ENCODE measurements around the gene SH2D6. TPM values are rescaled to one million over a fixed set of nuclear protein-coding genes. Genes with fewer than 3 reads are reported as not detected.

Gene SH2D6
- total and polyA plus RNA-seq, 2 of the 8 experiments (the other 6 are each of a cell fraction or from before 2014, with no cell fraction given), result 0.42 TPM; not detected in 1

GRCh38 chr2:85390941-85391669 lies 27.4 kb upstream of the SH2D6 start:
- no peak overlapping the region for H3K18ac ChIP-seq (ENCODE audit: extremely low read depth, low read length)
- H3K36me3 ChIP-seq (ENCODE audit: control insufficient read depth in 2 of 4, insufficient read depth in 4 of 4, low read length in 3 of 4), result no peaks in the 10 kb centered on the region
- FAIRE-seq, result no peak
- H2BK12ac ChIP-seq (ENCODE audit: low read depth, low read length), result no peak overlapping the region
- no peaks in the 10 kb centered on the region; a peak in 1 of 7 replicates for H3K27me3 ChIP-seq (replicated peaks in 1 of 4; ENCODE audit: control insufficient read depth in 3 of 4, extremely low read depth in 1 of 4, insufficient read depth in 3 of 4, low read length in 3 of 4)
- no peak overlapping the region for H4K91ac ChIP-seq (replicated peaks; ENCODE audit: insufficient read length, low read length)
- H2BK15ac ChIP-seq (ENCODE audit: low read length), result no peak overlapping the region
- no peak overlapping the region for H3K9ac ChIP-seq (replicated peaks in 1 of 4; ENCODE audit: extremely low read depth in 1 of 4, low read depth in 3 of 4, low read length in 3 of 4)
- H3K4me2 ChIP-seq (ENCODE audit: insufficient read depth in 1 of 2, low read depth in 2 of 2, low read length in 2 of 2), result no peak overlapping the region
- no peak overlapping the region for H3K23ac ChIP-seq (ENCODE audit: insufficient read length)
- H4K8ac ChIP-seq (ENCODE audit: extremely low read depth, insufficient read depth, low read length), result no peak overlapping the region
- no peak overlapping the region for H4K5ac ChIP-seq (ENCODE audit: insufficient read length, low read depth, low read length)
- H2AK5ac ChIP-seq (ENCODE audit: low read depth, low read length), result no peak overlapping the region
- 77% methylated on average over 11 of the region's 11 CpGs; no CpG with 5 or more reads in 1 of the 2 experiments for WGBS, 2 experiments (ENCODE audit: extremely low coverage in 1 of 2, insufficient coverage in 1 of 2, insufficient read length in 1 of 2, insufficient replicate concordance in 2 of 2, low coverage in 1 of 2, low lambda C conversion rate in 2 of 2, missing lambda C conversion rate in 1 of 2)
- no peaks in the 10 kb centered on the region for H3K79me2 ChIP-seq (ENCODE audit: control insufficient read depth in 1 of 2, insufficient read depth in 2 of 2, low read length in 2 of 2)
- H3K56ac ChIP-seq (replicated peaks; ENCODE audit: insufficient read length, low read depth, low read length), result no peak overlapping the region
- H2BK20ac ChIP-seq (ENCODE audit: low read length), result no peak overlapping the region
- H3K79me1 ChIP-seq (ENCODE audit: low read depth, low read length), result no peaks in the 10 kb centered on the region
- peak; percentile 36 to 97 for DNase-seq (ENCODE audit: low read depth in 1 of 2, low spot score in 2 of 2)
- H2BK120ac ChIP-seq (replicated peaks; ENCODE audit: low read depth, low read length), result no peak overlapping the region
- no peak overlapping the region for H3K4me3 ChIP-seq (ENCODE audit: extremely low read depth in 1 of 4, insufficient read depth in 2 of 4, low read depth in 3 of 4, low read length in 4 of 4)
- no peak overlapping the region for H3K14ac ChIP-seq (ENCODE audit: insufficient read length)
- peaks cover 0 to 6% (median 3%) of the 10 kb centered on the region in 4 experiments; a peak in 4 of 7 replicates for H3K4me1 ChIP-seq (replicated peaks in 1 of 4; ENCODE audit: control insufficient read depth in 3 of 4, insufficient read depth in 4 of 4, low read length in 3 of 4)
- H3K4ac ChIP-seq (replicated peaks; ENCODE audit: insufficient read length, low read depth, low read length), result no peak overlapping the region
- CTCF ChIA-PET (ENCODE audit: partially characterized antibody), result interaction anchor here (0.5 to 8.6 kb wide), 36 partner anchors 8 to 184 kb away, joined by 3 to 102 read pairs (median 4); partner anchors contain the start of genes ELMOD3, GGCX, MAT2A and RETSAT
- POLR2A ChIA-PET (ENCODE audit: partially characterized antibody), result interaction anchor here (0.6 to 25.0 kb wide), 6 partner anchors 9 to 154 kb away, joined by 3 to 396 read pairs (median 4); partner anchors contain the start of gene MAT2A
- H3K23me2 ChIP-seq (ENCODE audit: low read depth, low read length), result no peaks in the 10 kb centered on the region
- no peak overlapping the region for H2BK5ac ChIP-seq (ENCODE audit: low read depth, low read length)
- H2AFZ ChIP-seq (ENCODE audit: low read length), result no peak overlapping the region
- H3K27ac ChIP-seq (ENCODE audit: low read depth, low read length), result no peak overlapping the region
- H4K20me1 ChIP-seq (replicated peaks in 1 of 2; ENCODE audit: control insufficient read depth in 1 of 2, insufficient read depth in 2 of 2, low read length in 2 of 2), result no peaks in the 10 kb centered on the region
- no peaks in the 10 kb centered on the region for H3K9me3 ChIP-seq (ENCODE audit: insufficient read depth in 2 of 2, low read depth in 1 of 2, low read length in 1 of 2)
- peak; percentile 95 to 97 for TF ChIP-seq RAD21 (IDR thresholded peaks at IDR 0.05 in 1 of 2, conservative IDR thresholded peaks at IDR 0.05 in 1 of 2; ENCODE audit: low read depth in 2 of 2, low read length in 2 of 2)
- TF ChIP-seq CTCF (IDR thresholded peaks at IDR 0.05; ENCODE audit: control extremely low read depth in 1 of 3, insufficient read depth in 1 of 3, low read depth in 1 of 3, low read length in 3 of 3), result peak; percentile 89 to 94 (median 94)
- TF ChIP-seq YY1 (IDR thresholded peaks at IDR 0.05; ENCODE audit: low read depth, low read length), result no peak
- TF ChIP-seq CHD2 (IDR thresholded peaks at IDR 0.05; ENCODE audit: low read length), result 0 out of 2 replicates have a peak, but pooled peaks have one; percentile 45
- TF ChIP-seq JUND (IDR thresholded peaks at IDR 0.05; ENCODE audit: low read length), result peak; percentile 31; the same call in 1 of the 2 replicates
- no peak for TF ChIP-seq BCL11A (IDR thresholded peaks at IDR 0.05; ENCODE audit: low read depth in 2 of 2, low read length in 2 of 2)
- no peak for TF ChIP-seq CTBP2 (IDR thresholded peaks at IDR 0.05; ENCODE audit: borderline replicate concordance, insufficient read depth, insufficient read length, low read length)
- TF ChIP-seq NANOG (IDR thresholded peaks at IDR 0.05; ENCODE audit: insufficient read depth, low read depth, low read length, poor library complexity, severe bottlenecking), result no peak

All from H1 (cell line).